ENCODE data around the gene MPST. TPM values are rescaled to one million over a fixed set of nuclear protein-coding genes. Genes with fewer than 3 reads are reported as not detected.

The MPST gene
- total RNA-seq, 4 donors from 2014 or later: 37.1 to 152 (median 84.1) TPM

GRCh38 chr22:37064553-37064952 lies 45.0 kb downstream of the MPST start:
- intact Hi-C loops (cut with DNase I; ENCODE audit: low total_unique reads): no loop called here
- Histone ChIP-seq H3K4me3 (no peak overlapping the region), H3K36me3 (no peaks in the 10 kb centered on the region), H3K27ac (no peak overlapping the region), H3K9me3 (no peaks in the 10 kb centered on the region), H3K27me3 (peaks cover 0 to 11% of the 10 kb centered on the region in 2 donors), H3K4me1 (no peaks in the 10 kb centered on the region)
- no peak for DNase-seq
- TF ChIP-seq POLR2A (IDR thresholded peaks at IDR 0.05) (no peak), CTCF (IDR thresholded peaks at IDR 0.05) (no peak)

- intact Hi-C loops (cut with DNase I; ENCODE audit: low total_unique reads): no loop called here
- no peaks in the 10 kb centered on the region for H3K36me3 ChIP-seq
- no peak overlapping the region for H3K27ac ChIP-seq
- TF ChIP-seq POLR2A (IDR thresholded peaks at IDR 0.05) (no peak), CTCF (IDR thresholded peaks at IDR 0.05) (no peak)
- H3K4me3 ChIP-seq: no peak overlapping the region
- H3K9me3 ChIP-seq: no peaks in the 10 kb centered on the region
- peaks cover 4 to 12% of the 10 kb centered on the region in 2 donors for H3K27me3 ChIP-seq
- no peak for DNase-seq
- H3K4me1 ChIP-seq: no peaks in the 10 kb centered on the region
These were observed 45.6 kb downstream of the MPST start for GRCh38 chr22:37065180-37065579.

- Histone ChIP-seq H3K36me3 (no peaks in the 10 kb centered on the region), H3K4me3 (no peak overlapping the region), H3K9me3 (no peaks in the 10 kb centered on the region), H3K27me3 (peaks cover 8 to 15% of the 10 kb centered on the region in 2 donors), H3K27ac (no peak overlapping the region), H3K4me1 (no peaks in the 10 kb centered on the region)
- TF ChIP-seq CTCF (IDR thresholded peaks at IDR 0.05): no peak
- TF ChIP-seq POLR2A (IDR thresholded peaks at IDR 0.05): no peak
- intact Hi-C loops (cut with DNase I; ENCODE audit: low total_unique reads): no loop called here
- no peak for DNase-seq
These were observed 46.4 kb downstream of the MPST start for GRCh38 chr22:37065961-37066360.

GRCh38 chr22:37067428-37067827 lies 47.9 kb downstream of the MPST start:
- H3K27me3 ChIP-seq: peaks cover 8 to 15% of the 10 kb centered on the region in 2 donors
- intact Hi-C loops (cut with DNase I; ENCODE audit: low total_unique reads): no loop called here

GRCh38 chr22:37068859-37069258 lies 49.3 kb downstream of the MPST start:
- Histone ChIP-seq H3K27ac (no peak overlapping the region), H3K4me1 (no peaks in the 10 kb centered on the region), H3K27me3 (peaks cover 8 to 15% of the 10 kb centered on the region in 2 donors), H3K4me3 (no peak overlapping the region), H3K36me3 (no peaks in the 10 kb centered on the region), H3K9me3 (no peaks in the 10 kb centered on the region)
- no peak for TF ChIP-seq CTCF (IDR thresholded peaks at IDR 0.05)
- TF ChIP-seq POLR2A (IDR thresholded peaks at IDR 0.05): no peak
- intact Hi-C loops (cut with DNase I; ENCODE audit: low total_unique reads): no loop called here
- DNase-seq: no peak

More at GRCh38 chr22:37067428-37067827, 47.9 kb downstream of the MPST start:
- no peaks in the 10 kb centered on the region for H3K9me3 ChIP-seq
- no peak overlapping the region for H3K27ac ChIP-seq
- H3K4me1 ChIP-seq: no peaks in the 10 kb centered on the region
- DNase-seq: no peak
- no peak overlapping the region for H3K4me3 ChIP-seq
- TF ChIP-seq POLR2A (IDR thresholded peaks at IDR 0.05) (no peak), CTCF (IDR thresholded peaks at IDR 0.05) (no peak)
- no peaks in the 10 kb centered on the region for H3K36me3 ChIP-seq
